Measurements from ENCODE around the gene BNC2. TPM values are rescaled to one million over a fixed set of nuclear protein-coding genes. Genes with fewer than 3 reads are reported as not detected.

The BNC2 gene
- total RNA-seq, 2 donors from 2014 or later: 16.1 to 16.9 TPM

DNA sequence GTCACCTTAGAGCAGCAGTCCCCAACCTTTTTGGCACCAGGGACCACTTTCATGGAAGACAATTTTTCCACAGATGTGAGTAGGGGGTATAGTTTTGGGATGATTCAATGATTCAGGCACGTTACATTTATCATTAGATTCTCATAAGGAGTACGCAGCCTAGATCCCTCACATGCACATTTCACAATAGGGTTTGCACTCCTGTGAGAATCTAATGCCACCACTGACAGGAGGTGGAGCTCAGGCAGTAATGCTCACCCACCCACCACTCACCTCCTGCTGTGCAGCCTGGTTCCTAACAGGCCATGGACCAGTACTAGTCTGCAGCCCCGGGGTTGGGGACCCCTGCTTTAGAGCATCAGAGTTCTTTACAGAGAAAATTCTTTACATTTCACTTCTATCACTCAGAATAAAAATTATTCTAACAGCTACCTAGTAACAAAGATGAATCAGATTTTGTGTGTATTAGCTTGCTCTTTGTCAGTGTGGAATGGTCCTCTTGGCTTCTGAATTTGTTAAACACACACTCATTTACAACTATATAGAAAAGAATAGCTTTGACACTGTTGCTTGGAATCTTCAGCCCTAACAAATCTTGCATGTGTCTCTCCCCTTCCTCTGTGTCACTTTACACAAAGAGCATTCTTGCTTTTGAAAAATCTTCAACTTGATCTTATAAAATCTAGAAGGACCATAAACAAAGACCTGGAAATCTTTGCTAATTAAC lies 438.6 kb downstream of the BNC2 start:
- Histone ChIP-seq H3K36me3 (peaks cover 2% of the 10 kb centered on the region), H3K4me3 (no peak overlapping the region), H3K27ac (no peak overlapping the region), H3K9me3 (no peaks in the 10 kb centered on the region), H3K4me1 (ENCODE audit: control insufficient read depth in 1 of 2, low read depth in 2 of 2) (no peaks in the 10 kb centered on the region), H3K27me3 (replicated peaks; ENCODE audit: insufficient read depth) (no peaks in the 10 kb centered on the region)
- TF ChIP-seq, protein P1, sequence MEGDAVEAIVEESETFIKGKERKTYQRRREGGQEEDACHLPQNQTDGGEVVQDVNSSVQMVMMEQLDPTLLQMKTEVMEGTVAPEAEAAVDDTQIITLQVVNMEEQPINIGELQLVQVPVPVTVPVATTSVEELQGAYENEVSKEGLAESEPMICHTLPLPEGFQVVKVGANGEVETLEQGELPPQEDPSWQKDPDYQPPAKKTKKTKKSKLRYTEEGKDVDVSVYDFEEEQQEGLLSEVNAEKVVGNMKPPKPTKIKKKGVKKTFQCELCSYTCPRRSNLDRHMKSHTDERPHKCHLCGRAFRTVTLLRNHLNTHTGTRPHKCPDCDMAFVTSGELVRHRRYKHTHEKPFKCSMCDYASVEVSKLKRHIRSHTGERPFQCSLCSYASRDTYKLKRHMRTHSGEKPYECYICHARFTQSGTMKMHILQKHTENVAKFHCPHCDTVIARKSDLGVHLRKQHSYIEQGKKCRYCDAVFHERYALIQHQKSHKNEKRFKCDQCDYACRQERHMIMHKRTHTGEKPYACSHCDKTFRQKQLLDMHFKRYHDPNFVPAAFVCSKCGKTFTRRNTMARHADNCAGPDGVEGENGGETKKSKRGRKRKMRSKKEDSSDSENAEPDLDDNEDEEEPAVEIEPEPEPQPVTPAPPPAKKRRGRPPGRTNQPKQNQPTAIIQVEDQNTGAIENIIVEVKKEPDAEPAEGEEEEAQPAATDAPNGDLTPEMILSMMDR (IDR thresholded peaks at IDR 0.05): no peak
- ATAC-seq (ENCODE audit: insufficient number of reproducible peaks, low FRiP score, low read depth) (no peak), DNase-seq (ENCODE audit: low spot score) (no peak)

DNA sequence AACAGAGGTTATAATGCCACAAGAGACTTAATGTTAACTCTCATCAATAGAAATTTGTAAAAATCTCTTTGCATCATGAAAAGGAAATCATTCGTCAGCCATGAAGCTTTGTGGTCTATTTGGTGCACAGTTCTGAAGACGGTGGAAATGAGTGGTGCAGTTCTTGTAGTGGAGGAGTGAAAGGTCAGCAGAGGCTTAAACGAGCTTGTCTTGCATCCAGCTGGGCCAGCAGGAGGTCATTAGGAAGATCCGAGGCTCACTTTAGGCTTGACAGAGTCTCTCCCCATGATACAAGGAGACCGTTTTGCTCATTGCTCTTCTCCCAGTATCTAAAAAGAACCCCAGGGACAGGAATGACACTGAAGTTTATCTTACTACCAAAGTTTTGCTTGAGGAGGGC lies 440.8 kb downstream of the BNC2 start:
- H3K9me3 ChIP-seq: no peaks in the 10 kb centered on the region
- no peaks in the 10 kb centered on the region for H3K36me3 ChIP-seq
- ATAC-seq (ENCODE audit: insufficient number of reproducible peaks, low FRiP score, low read depth) (no peak), DNase-seq (ENCODE audit: low spot score) (no peak)
- TF ChIP-seq, protein P1 (IDR thresholded peaks at IDR 0.05): no peak
- peaks cover 0 to 6% of the 10 kb centered on the region in 2 donors for H3K4me1 ChIP-seq (ENCODE audit: control insufficient read depth in 1 of 2, low read depth in 2 of 2)
- no peaks in the 10 kb centered on the region for H3K27me3 ChIP-seq (replicated peaks; ENCODE audit: insufficient read depth)
- H3K27ac ChIP-seq: no peak overlapping the region
- no peak overlapping the region for H3K4me3 ChIP-seq

DNA sequence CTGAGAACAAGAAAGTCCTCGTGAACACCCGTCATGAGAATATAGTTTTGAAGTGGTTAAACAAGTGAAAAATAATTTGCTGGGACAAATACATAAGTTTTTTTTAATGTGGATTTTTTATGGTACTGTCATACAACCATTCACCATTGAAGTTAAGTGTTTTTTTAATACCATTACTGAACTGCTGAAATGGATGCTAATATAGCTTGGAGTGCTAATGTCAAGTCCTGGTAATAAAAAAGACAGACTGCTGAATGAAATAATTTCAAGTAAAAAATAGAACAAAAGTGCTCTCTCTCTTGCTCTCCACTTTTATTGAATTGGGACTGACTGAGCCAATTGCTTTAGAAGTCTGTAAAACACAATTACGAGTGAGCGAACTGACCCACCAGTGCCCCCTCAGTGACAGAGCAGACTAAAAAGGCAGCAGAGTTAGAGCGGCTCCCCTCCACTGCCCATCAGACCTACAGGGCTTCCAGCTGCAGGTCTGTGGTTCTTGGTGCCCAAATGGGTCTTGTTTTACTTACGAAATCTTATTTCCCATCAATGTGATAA lies 442.5 kb downstream of the BNC2 start:
- H3K4me1 ChIP-seq (ENCODE audit: control insufficient read depth in 1 of 2, low read depth in 2 of 2): peaks cover 0 to 6% of the 10 kb centered on the region in 2 donors
- ATAC-seq (ENCODE audit: insufficient number of reproducible peaks, low FRiP score, low read depth) (no peak), DNase-seq (ENCODE audit: low spot score) (no peak)
- no peaks in the 10 kb centered on the region for H3K27me3 ChIP-seq (replicated peaks; ENCODE audit: insufficient read depth)
- TF ChIP-seq, protein P1 (IDR thresholded peaks at IDR 0.05): no peak
- no peak overlapping the region for H3K4me3 ChIP-seq
- no peaks in the 10 kb centered on the region for H3K36me3 ChIP-seq
- H3K9me3 ChIP-seq: no peaks in the 10 kb centered on the region
- no peak overlapping the region for H3K27ac ChIP-seq

DNA sequence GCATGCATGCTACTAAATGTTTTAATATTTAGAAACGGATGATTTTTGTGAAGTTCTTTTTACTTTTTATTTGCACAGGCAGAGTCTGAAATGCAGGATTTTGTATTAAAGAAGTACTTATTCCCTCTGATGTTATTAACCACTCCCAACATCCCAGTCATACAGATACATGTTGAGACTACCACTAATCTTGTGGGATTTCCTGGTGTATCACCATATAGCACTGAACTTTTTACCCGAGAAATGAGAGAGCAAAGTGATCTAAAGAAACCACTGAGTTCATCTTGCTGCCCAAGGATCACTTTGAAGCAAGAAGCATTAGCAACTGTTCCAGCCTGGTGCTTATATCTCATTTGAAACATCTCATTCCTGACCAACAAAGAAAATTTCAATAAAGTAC lies 443.8 kb downstream of the BNC2 start:
- Histone ChIP-seq H3K36me3 (no peaks in the 10 kb centered on the region), H3K9me3 (no peaks in the 10 kb centered on the region), H3K4me3 (no peak overlapping the region), H3K27me3 (replicated peaks; ENCODE audit: insufficient read depth) (no peaks in the 10 kb centered on the region), H3K4me1 (ENCODE audit: control insufficient read depth in 1 of 2, low read depth in 2 of 2) (peaks cover 0 to 6% of the 10 kb centered on the region in 2 donors), H3K27ac (no peak overlapping the region)
- ATAC-seq (ENCODE audit: insufficient number of reproducible peaks, low FRiP score, low read depth): no peak
- no peak for DNase-seq (ENCODE audit: low spot score)
- TF ChIP-seq, protein P1 (IDR thresholded peaks at IDR 0.05): no peak

DNA sequence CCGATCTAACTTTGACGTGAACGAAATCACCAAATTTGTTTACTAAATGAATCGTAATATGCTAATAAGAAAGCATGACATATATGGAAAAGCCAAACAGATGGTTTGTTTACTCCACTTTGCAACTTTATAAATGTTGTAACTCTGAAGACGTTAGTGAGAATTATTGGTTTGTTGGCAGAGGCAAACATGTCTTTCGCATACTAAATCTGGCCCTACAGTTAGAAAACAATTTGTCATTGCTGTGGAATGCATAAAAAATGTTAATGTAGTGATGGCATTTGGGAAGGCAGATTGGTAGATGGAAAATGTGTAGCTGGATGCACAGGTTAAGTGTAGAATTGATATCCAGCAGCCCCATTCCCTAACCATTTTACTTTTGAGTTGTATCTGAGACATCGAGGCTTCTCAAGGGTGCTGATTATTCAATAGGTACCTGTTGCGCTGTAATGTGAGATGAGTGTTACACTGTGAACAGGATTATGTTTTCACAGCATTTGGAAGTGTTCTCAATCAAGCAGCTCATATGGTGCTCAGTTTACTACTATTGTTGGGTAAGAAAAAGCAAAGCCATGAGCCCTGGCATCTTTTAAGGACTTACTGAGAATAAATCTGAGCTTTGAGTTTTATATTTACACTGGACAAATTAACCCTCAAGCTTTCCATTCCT lies 444.8 kb downstream of the BNC2 start:
- DNase-seq (ENCODE audit: low spot score): no peak
- no peaks in the 10 kb centered on the region for H3K36me3 ChIP-seq
- no peak overlapping the region for H3K4me3 ChIP-seq
- TF ChIP-seq, protein P1 (IDR thresholded peaks at IDR 0.05): no peak
- H3K4me1 ChIP-seq (ENCODE audit: control insufficient read depth in 1 of 2, low read depth in 2 of 2): peaks cover 0 to 6% of the 10 kb centered on the region in 2 donors
- H3K27ac ChIP-seq: no peak overlapping the region
- H3K27me3 ChIP-seq (replicated peaks; ENCODE audit: insufficient read depth): no peaks in the 10 kb centered on the region
- no peaks in the 10 kb centered on the region for H3K9me3 ChIP-seq
- ATAC-seq (ENCODE audit: insufficient number of reproducible peaks, low FRiP score, low read depth): no peak
